HG02798 (cell line): ENCODE data around the gene DOCK2.
A peak's percentile ranks its signal among the peaks of the same experiment; 100 is the strongest.

Experiments used
- ATAC-seq: cut with Tn5 transposase; IDR thresholded peaks from one replicate; pipeline ENCODE4 v1.9.1; 2021; ENCODE audit warnings: mild to moderate bottlenecking; ENCODE audit not compliant: unreplicated experiment, poor library complexity

The DOCK2 gene

DNA sequence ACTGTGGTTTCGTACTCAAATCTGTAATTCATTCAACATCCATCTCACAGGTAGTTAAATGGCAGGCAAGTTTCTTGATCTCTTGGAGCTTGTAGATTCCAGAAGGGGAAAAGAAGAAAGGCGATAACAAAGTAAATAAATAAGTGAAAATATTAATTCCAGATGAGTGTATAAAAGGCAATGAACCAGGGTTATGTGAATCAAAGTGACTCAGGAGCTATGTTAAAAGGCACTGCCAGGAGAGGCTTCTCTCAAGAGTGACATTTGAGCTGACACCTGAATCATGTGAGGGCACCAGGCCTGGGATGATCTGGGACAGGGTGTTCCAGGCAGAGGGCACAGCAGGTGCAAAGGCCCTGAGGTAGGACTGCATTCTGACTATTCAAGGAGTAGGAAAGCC is 45.0 kb downstream of the DOCK2 start:
- no peak for ATAC-seq

GRCh38 chr5:169686137-169686536 is 49.1 kb downstream of the DOCK2 start:
- peak; percentile 89 for ATAC-seq

- no peak for ATAC-seq
These were observed 51.0 kb downstream of the DOCK2 start for GRCh38 chr5:169688106-169688505.

DNA sequence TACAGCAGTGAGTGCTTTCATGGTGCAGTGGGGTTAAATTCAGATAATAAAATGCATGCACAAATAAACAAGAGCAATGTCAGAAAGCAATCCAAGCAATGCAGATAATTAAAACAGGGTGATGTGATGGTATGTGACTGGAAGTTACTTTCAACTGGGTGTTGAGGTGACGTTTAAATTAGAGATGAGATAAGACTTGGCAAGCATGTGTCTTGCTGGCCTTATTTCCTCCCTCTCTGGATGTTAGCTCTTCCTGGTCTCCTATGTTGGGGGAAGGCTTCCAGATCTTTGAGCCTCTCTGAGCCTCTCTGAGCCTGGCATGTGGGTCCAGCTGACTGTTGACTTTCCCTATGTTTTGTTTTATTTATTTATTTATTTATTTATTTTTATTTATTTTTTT is 54.4 kb downstream of the DOCK2 start:
- ATAC-seq, result no peak

- ATAC-seq, result no peak
These were observed 57.1 kb downstream of the DOCK2 start for GRCh38 chr5:169694091-169694625.

GRCh38 chr5:169695025-169695625 is 58.0 kb downstream of the DOCK2 start:
- no peak for ATAC-seq

GRCh38 chr5:169695919-169696490 is 58.9 kb downstream of the DOCK2 start:
- no peak for ATAC-seq

- ATAC-seq, result no peak
These were observed 59.8 kb downstream of the DOCK2 start for GRCh38 chr5:169696621-169697510.

DNA sequence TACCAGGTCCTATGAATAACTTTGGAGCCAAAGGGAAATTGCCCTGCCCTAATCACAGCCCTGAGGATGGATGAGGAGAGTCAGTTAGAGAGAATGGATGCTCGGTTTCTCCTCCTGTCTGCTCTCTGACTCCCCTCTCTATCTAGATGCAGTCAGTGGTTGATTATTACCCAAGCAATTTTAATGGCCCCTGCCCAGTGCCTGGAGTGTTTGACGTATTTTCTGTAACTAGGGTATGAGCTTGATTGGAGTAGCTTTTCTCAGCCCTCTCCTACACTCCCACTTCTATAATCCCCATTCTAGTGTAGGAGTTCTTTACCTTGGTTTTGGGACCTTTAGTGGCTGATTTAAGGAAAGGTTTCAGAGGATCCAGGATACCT is 60.4 kb downstream of the DOCK2 start:
- ATAC-seq, result no peak

DNA sequence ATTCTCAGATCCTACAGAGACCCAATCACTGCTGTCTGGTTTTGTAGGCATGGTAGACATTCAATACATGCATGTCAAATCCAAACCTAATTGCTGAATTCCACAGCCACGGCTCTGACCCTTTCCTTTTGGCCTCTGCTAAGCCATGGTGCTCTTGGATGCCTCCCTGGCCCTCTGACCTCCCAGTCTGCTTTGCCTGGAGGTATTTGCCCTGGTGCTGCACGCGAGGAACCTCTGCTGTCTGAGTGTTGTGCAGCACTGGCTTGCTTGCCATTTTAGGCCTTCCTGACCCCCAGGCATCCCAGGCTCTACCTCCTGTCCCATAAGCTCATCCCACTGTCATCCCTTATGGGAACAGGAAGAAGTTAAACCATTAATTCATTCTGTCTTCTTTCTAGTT is 60.9 kb downstream of the DOCK2 start:
- ATAC-seq, result no peak

DNA sequence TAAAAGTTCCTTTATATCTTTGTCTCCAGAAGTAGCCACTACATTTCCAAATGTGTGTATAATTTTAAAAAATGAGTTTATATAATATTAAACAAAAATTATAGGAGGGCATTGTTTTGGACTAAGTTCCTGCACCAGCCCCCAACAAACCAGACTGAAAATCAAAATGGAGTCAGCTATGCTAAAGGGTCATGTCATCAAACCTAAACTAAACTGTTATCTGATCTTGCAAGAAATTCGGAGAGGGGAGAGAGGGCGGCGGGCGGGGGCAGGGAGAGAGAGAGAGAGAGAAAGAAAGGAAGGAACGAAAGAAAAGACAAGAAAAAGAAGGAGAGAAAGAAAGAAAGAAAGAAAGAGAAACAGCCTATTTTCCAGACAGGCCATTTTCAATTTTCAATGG is 63.5 kb downstream of the DOCK2 start:
- no peak for ATAC-seq

DNA sequence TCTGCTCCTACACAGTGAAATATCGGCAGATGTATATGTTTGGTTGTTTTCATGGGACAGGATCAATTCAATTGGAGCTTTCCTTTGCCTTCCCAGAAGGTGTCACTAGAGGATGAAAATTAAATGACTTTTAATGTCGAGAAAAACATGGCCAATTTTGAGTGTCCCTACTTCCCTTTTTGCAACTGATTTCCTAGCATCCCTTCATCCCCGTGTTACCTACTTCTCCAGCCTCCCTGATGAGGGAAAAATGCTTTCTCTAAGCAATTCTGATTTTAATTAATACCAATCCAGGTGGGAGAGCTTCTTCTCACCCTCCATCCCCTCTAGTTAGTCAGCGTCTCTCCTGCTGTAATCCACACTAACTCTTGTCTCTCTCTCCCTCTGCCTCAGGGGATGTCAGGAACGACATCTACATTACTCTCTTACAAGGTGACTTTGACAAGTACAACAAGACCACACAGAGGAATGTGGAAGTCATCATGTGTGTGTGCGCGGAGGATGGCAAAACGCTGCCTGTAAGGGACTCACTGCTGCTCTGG is 64.9 kb downstream of the DOCK2 start:
- ATAC-seq, result no peak

DNA sequence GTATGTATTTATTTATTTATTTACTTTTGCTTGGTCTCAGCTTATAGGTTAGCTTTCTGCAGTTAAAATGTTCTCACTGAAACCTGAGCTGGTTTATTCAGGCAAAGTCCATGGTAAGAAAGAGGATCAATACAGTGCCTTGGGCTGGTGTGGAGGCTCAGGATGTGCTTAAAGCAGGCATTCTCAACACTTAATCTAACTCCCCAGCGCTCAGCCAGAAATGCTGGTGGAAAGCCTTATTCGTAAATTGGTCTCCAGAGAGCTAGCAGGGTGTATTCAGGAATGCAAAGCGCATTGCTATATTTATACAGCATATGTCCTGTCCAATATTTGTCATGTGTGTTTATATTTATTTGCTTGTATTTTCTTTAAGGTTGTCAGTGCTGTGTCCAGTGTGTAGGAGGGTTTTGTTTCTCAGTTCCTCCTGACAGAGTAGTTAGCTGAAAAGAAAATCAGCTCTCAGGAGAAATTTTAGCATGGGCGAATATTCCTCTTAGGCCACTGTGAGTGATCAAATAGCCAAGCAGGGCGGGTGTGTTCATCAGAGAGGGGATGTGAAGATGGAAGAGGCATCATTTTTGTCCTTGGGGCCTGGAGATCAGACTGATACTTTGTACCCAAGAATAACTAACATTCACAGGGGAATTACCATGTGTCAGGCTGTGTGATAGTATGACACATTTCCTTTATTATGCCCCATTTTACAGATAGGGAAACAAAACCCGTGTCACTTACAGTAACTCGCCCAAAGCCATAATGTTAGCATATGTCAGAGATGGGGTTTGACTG is 65.8 kb downstream of the DOCK2 start:
- peak; percentile 79 for ATAC-seq

DNA sequence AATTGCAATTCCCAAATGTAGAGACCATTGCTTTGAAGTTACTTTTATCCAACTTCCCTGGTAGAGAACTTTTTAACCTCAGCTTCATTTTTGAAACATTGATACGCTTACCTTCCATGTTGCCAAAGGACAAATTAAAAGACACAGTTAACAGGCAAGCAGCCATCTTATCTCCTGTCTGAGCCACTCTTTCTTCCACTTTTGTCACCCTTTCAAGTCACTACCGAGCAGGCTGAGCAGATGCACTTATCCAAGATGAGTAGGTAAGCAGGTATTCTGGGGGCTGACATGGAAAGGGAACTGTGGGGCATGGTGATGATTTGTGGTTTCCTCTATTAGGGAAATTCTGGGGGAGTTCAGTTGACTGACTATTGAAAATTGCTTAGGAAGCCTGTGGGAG is 66.7 kb downstream of the DOCK2 start:
- no peak for ATAC-seq

- ATAC-seq, result peak; percentile 25
These were observed 68.2 kb downstream of the DOCK2 start for GRCh38 chr5:169705322-169705721.

DNA sequence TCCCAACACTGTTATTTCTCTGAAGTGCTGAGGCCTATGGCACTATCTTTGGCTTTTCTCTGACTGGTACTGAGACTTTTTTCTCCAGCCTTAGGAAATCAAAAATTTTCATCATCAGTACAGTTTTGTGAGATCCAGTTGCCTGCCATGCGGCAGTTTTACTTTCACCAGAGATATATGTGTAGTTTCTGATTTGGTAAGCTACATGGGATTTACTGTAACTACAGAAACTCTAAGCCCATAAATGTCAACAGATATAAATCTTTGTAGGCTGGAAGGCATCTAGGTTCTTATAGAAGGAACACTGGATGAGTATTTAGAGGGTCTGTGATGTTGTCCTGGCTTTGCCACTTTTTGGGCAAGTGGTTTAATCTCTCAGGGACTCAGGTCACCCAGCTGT is 69.0 kb downstream of the DOCK2 start:
- ATAC-seq, result no peak

DNA sequence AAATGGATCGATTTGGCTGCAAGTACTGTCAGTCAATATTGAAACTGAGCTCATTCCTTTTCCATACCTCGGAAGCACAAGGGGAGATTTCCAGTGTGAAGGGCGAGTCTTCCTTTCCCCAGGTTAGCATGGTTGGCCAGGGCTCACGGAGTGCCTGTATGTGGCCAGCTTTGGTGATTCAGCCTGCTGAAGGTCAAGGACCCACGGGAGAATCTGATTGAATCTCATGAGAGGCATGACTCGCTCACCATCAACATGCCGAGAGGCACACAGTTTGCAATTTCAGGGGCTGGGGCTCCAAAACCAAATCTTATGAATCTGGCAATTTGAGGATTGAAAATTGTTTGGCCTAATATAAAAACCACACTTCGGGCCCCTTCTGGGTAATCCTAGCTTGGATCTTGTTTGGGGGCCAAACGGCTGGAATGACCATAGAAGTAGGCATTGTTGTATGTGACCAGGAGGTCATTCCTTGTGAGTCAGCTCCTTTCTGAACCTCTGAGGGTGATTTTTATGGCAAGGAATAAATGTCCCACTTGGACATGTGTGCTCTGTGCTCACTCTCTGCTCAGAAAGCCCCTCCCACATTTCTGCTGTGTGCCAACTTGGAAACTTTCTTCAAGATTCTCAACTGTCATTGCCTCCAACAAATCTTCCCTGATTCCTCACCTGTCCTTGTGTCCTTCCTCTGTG is 69.8 kb downstream of the DOCK2 start:
- no peak for ATAC-seq

DNA sequence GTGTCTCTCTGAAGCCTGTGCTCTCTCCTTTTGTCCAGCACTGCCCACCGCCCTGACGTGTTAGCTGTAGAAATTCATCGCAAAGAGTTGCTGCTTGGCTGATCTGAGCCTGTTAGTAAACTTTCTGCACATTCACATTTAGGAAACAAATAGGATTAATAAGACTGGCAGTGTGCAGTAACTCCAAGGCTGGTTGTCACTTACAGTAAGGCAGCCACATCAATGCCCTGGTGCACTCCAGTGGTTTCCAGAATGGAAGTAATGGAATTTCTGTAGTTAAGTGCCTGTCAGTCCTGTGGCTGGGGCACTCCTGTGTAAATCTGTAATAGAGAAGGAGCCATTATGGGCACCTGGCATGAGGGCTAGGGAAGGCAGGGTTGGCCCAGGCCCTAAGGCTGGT is 70.6 kb downstream of the DOCK2 start:
- ATAC-seq, result no peak

- no peak for ATAC-seq
These were observed 73.6 kb downstream of the DOCK2 start for GRCh38 chr5:169710675-169711074.
